ENCODE data around the gene DGKI.

DNA sequence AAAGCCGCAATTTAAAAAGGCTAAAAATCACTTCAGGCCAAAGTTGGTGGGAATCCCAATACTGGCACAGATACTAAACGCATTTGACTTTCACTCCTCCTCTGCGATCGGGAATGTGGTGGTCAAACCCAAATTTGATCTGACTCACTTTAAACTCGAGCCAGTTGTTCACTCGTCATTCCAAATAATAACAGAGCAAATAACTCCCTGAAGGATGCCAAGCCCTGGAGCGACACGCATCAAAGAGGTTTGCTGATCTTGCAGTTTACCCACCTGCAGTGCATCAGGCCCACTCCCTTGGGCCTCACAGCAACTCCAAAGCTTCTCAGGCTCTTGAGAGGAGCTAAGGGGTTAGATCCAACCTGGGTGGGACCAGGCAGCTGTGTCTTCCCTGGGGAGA is 515.4 kb downstream of the DGKI start:
- TF ChIP-seq, protein P1, sequence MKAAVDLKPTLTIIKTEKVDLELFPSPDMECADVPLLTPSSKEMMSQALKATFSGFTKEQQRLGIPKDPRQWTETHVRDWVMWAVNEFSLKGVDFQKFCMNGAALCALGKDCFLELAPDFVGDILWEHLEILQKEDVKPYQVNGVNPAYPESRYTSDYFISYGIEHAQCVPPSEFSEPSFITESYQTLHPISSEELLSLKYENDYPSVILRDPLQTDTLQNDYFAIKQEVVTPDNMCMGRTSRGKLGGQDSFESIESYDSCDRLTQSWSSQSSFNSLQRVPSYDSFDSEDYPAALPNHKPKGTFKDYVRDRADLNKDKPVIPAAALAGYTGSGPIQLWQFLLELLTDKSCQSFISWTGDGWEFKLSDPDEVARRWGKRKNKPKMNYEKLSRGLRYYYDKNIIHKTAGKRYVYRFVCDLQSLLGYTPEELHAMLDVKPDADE (IDR thresholded peaks at IDR 0.05) = no peak
- TF ChIP-seq EZH2 (IDR thresholded peaks at IDR 0.05; ENCODE audit: low read depth, unreplicated experiment) = no peak
- no peak for TF ChIP-seq JUNB (IDR thresholded peaks at IDR 0.05; ENCODE audit: unreplicated experiment)
- TF ChIP-seq, protein P2, sequence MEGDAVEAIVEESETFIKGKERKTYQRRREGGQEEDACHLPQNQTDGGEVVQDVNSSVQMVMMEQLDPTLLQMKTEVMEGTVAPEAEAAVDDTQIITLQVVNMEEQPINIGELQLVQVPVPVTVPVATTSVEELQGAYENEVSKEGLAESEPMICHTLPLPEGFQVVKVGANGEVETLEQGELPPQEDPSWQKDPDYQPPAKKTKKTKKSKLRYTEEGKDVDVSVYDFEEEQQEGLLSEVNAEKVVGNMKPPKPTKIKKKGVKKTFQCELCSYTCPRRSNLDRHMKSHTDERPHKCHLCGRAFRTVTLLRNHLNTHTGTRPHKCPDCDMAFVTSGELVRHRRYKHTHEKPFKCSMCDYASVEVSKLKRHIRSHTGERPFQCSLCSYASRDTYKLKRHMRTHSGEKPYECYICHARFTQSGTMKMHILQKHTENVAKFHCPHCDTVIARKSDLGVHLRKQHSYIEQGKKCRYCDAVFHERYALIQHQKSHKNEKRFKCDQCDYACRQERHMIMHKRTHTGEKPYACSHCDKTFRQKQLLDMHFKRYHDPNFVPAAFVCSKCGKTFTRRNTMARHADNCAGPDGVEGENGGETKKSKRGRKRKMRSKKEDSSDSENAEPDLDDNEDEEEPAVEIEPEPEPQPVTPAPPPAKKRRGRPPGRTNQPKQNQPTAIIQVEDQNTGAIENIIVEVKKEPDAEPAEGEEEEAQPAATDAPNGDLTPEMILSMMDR (conservative IDR thresholded peaks at IDR 0.05; ENCODE audit: low read depth in 2 of 2) = no peak
- TF ChIP-seq EZH2phosphoT487 (IDR thresholded peaks at IDR 0.05; ENCODE audit: unreplicated experiment) = no peak
- TF ChIP-seq POLR2AphosphoS5 (IDR thresholded peaks at IDR 0.05; ENCODE audit: low read depth) = no peak
- no peak for TF ChIP-seq ZNF331 (CRISPR knock-in tag; IDR thresholded peaks at IDR 0.05; ENCODE audit: low read depth)
- TF ChIP-seq, protein P3, sequence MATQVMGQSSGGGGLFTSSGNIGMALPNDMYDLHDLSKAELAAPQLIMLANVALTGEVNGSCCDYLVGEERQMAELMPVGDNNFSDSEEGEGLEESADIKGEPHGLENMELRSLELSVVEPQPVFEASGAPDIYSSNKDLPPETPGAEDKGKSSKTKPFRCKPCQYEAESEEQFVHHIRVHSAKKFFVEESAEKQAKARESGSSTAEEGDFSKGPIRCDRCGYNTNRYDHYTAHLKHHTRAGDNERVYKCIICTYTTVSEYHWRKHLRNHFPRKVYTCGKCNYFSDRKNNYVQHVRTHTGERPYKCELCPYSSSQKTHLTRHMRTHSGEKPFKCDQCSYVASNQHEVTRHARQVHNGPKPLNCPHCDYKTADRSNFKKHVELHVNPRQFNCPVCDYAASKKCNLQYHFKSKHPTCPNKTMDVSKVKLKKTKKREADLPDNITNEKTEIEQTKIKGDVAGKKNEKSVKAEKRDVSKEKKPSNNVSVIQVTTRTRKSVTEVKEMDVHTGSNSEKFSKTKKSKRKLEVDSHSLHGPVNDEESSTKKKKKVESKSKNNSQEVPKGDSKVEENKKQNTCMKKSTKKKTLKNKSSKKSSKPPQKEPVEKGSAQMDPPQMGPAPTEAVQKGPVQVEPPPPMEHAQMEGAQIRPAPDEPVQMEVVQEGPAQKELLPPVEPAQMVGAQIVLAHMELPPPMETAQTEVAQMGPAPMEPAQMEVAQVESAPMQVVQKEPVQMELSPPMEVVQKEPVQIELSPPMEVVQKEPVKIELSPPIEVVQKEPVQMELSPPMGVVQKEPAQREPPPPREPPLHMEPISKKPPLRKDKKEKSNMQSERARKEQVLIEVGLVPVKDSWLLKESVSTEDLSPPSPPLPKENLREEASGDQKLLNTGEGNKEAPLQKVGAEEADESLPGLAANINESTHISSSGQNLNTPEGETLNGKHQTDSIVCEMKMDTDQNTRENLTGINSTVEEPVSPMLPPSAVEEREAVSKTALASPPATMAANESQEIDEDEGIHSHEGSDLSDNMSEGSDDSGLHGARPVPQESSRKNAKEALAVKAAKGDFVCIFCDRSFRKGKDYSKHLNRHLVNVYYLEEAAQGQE (IDR thresholded peaks at IDR 0.05; ENCODE audit: unreplicated experiment) = no peak
- TF ChIP-seq NANOG (IDR thresholded peaks at IDR 0.05; ENCODE audit: borderline replicate concordance) = no peak
- TF ChIP-seq ZNF114 (CRISPR knock-in tag; IDR thresholded peaks at IDR 0.05) = no peak

Data from GM23338 (cell line).